Esophagus muscularis mucosa (tissue), 4 donors: ENCODE measurements around the gene SH3BP2. TPM values are rescaled to one million over a fixed set of nuclear protein-coding genes. Genes with fewer than 3 reads are reported as not detected.

ENCODE experiments used
- DNase-seq: peaks from one replicate; pipeline ENCODE4 v3.0.0-alpha.2; 2017; ENCODE audit errors: extremely low spot score
- H3K27ac ChIP-seq, 4 donors: fragments of 200-600 bp; sonication (generic); replicated peaks in 1 of 4; 1 replicate in 3 of 4; 2 replicates in 1 of 4; pipeline ENCODE4 v1.5.1; 2016 to 2019; ENCODE audit warnings: mild to moderate bottlenecking in 1 of 4
- H3K27me3 ChIP-seq, 4 donors: fragments of 200-600 bp; sonication (generic); one replicate each; pipeline versions ENCODE4 v1.5.1 to v1.6.0; 2016 to 2019
- H3K36me3 ChIP-seq, 4 donors: fragments of 200-600 bp; sonication (generic); one replicate each; pipeline ENCODE4 v1.5.1; 2016 to 2019
- H3K4me1 ChIP-seq, 4 donors: fragments of 200-600 bp; sonication (generic); one replicate each; pipeline ENCODE4 v1.5.1; 2016 to 2019
- H3K4me3 ChIP-seq, 4 donors: fragments of 200-600 bp; sonication (generic); 1 replicate in 2 of 4; 2 replicates in 2 of 4; pipeline ENCODE4 v1.5.1; 2016 to 2019; ENCODE audit warnings: mild to moderate bottlenecking in 4 of 4, moderate library complexity in 1 of 4
- H3K9me3 ChIP-seq, 4 donors: fragments of 200-600 bp; sonication (generic); 1 replicate in 3 of 4; 2 replicates in 1 of 4; pipeline ENCODE4 v1.5.1; 2016 to 2019
- EP300 ChIP-seq: sonication (generic); formaldehyde crosslinking; IDR thresholded peaks from one replicate; pipeline ENCODE4 v1.6.1; 2017; ENCODE audit warnings: antibody characterized with exemption
- POLR2A ChIP-seq: fragments of 450-650 bp; IDR thresholded peaks from one replicate; pipeline ENCODE4 v1.6.1; 2017; ENCODE audit warnings: antibody characterized with exemption, moderate library complexity, mild to moderate bottlenecking, low read depth
- POLR2AphosphoS5 ChIP-seq, 2 donors: sonication (generic); formaldehyde crosslinking; IDR thresholded peaks; one replicate each; pipeline ENCODE4 v1.6.1; 2017; ENCODE audit warnings: antibody characterized with exemption in 2 of 2
- WGBS: methylation state at CpG from one replicate; pipeline ENCODE4 v1.1.5; 2018; 5-methylcytosine and 5-hydroxymethylcytosine counted together
- intact Hi-C: fragments of 100-400 bp; cut with DNase I; formaldehyde crosslinking; loops from one replicate; pipeline ENCODE4 v1.15.1; 2023
- total RNA-seq, 4 donors: library from RNA; depleted of rRNA; stranded (reverse); fragments of >200 nt; gene quantifications; one replicate each; pipeline versions ENCODE4 v1.1.0 to v1.2.1, GENCODE V29; 2016
- TF ChIP-seq, protein P1 (sequence below), 3 experiments: fragments of 200-600 bp in 2 of 3; fragments of 450-650 bp in 1 of 3; sonication (generic) in 2 of 3; IDR thresholded peaks; one replicate each; pipeline ENCODE4 v1.5.1; 2017 to 2019; ENCODE audit warnings: antibody characterized with exemption in 3 of 3, mild to moderate bottlenecking in 2 of 3, moderate library complexity in 1 of 3

SH3BP2 gene
- total RNA-seq, 4 donors from 2014 or later = 25.2 to 34.5 (median 31.5) TPM

DNA sequence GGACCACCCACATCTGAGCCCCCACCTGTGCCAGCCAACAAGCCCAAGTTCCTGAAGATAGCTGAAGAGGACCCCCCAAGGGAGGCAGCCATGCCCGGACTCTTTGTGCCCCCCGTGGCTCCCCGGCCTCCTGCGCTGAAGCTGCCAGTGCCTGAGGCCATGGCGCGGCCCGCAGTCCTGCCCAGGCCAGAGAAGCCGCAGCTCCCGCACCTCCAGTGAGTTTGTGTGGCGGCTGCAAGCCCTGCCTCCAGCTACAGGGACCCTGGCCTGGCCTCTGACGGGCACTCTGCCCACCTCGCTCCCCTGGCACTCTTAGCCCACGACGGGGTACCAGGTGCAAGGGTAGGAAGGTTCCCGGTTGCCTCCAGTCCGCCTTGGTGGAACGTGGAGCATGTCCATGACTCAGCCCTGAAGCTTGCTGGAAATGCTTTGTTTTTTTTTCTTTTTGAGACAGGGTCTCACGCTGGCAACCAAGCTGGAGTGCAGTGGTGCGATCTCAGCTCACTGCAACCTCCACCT lies 37.1 kb downstream of the SH3BP2 start:
- 95% methylated on average over 17 of the region's 19 CpGs for WGBS
- Histone ChIP-seq H3K27ac (no peak overlapping the region), H3K36me3 (peaks cover 9 to 94% (median 87%) of the 10 kb centered on the region in 4 donors), H3K4me3 (no peak overlapping the region), H3K4me1 (peaks cover 0 to 9% (median 6%) of the 10 kb centered on the region in 4 donors), H3K9me3 (no peaks in the 10 kb centered on the region), H3K27me3 (no peaks in the 10 kb centered on the region)
- no peak for DNase-seq
- intact Hi-C loops = no loop called here
- TF ChIP-seq EP300 = no peak
- TF ChIP-seq, protein P1, sequence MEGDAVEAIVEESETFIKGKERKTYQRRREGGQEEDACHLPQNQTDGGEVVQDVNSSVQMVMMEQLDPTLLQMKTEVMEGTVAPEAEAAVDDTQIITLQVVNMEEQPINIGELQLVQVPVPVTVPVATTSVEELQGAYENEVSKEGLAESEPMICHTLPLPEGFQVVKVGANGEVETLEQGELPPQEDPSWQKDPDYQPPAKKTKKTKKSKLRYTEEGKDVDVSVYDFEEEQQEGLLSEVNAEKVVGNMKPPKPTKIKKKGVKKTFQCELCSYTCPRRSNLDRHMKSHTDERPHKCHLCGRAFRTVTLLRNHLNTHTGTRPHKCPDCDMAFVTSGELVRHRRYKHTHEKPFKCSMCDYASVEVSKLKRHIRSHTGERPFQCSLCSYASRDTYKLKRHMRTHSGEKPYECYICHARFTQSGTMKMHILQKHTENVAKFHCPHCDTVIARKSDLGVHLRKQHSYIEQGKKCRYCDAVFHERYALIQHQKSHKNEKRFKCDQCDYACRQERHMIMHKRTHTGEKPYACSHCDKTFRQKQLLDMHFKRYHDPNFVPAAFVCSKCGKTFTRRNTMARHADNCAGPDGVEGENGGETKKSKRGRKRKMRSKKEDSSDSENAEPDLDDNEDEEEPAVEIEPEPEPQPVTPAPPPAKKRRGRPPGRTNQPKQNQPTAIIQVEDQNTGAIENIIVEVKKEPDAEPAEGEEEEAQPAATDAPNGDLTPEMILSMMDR (IDR thresholded peaks at IDR 0.05) = no peak
- TF ChIP-seq POLR2A = no peak
- no peak for TF ChIP-seq POLR2AphosphoS5 (IDR thresholded peaks at IDR 0.05)

GRCh38 chr4:2830632-2831610 lies 38.0 kb downstream of the SH3BP2 start:
- 97% methylated on average over 21 of the region's 37 CpGs for WGBS
- peaks cover 9 to 90% (median 81%) of the 10 kb centered on the region in 4 donors for H3K36me3 ChIP-seq
- no peak for DNase-seq
- no peak overlapping the region for H3K4me3 ChIP-seq
- intact Hi-C loops = no loop called here
- TF ChIP-seq POLR2A (no peak), POLR2AphosphoS5 (IDR thresholded peaks at IDR 0.05) (no peak), EP300 (no peak)
- TF ChIP-seq, protein P1 (IDR thresholded peaks at IDR 0.05) = no peak
- no peak overlapping the region for H3K27ac ChIP-seq
- no peaks in the 10 kb centered on the region for H3K27me3 ChIP-seq
- H3K9me3 ChIP-seq = no peaks in the 10 kb centered on the region
- peaks cover under 1 to 4% (median 3%) of the 10 kb centered on the region in 4 donors for H3K4me1 ChIP-seq

- Histone ChIP-seq H3K4me3 (no peak overlapping the region), H3K27ac (no peak overlapping the region), H3K36me3 (peaks cover 9 to 93% (median 82%) of the 10 kb centered on the region in 4 donors), H3K27me3 (no peaks in the 10 kb centered on the region), H3K9me3 (no peaks in the 10 kb centered on the region), H3K4me1 (peaks cover 0 to 8% (median 7%) of the 10 kb centered on the region in 4 donors)
- 95% methylated on average over 25 of the region's 36 CpGs for WGBS
- DNase-seq = no peak
- intact Hi-C loops = no loop called here
- no peak for TF ChIP-seq EP300
- TF ChIP-seq, protein P1 (IDR thresholded peaks at IDR 0.05) = no peak
- no peak for TF ChIP-seq POLR2AphosphoS5 (IDR thresholded peaks at IDR 0.05)
Observed at GRCh38 chr4:2831611-2832308, 38.9 kb downstream of the SH3BP2 start.

DNA sequence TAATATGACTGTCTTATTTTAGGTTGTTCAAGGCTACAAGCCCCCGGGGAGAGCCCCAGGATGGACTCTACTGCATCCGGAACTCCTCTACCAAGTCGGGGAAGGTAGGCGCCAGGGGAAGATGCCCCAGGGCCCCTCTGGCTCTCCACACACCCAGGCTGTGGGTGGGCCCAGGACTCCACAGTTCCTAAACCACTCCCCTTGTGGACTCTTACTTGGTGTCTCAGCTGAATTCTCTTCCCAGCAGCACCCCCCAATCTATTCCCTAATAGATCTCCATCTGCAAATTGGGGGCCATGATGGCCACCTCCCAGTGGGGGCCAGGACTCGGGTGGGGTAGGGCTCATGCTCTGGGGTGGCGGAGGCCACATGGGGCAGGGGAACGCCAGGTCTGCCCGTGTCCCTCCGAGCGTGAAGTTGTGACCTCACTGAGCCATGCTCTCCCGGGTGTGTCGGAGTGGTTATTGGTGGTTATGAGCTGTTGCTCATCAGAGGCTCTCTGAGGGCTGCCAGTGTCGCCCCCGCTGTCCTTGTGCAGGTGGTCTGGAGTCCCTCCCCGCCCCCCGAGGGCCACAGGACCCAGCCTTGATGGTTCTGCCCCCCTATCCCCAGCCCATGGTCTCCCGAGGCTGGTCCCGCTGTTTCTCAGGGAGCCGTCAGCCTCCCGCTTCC lies 39.6 kb downstream of the SH3BP2 start:
- no peaks in the 10 kb centered on the region for H3K9me3 ChIP-seq
- H3K36me3 ChIP-seq = peaks cover 9 to 86% (median 76%) of the 10 kb centered on the region in 4 donors
- H3K4me3 ChIP-seq = no peak overlapping the region
- H3K27me3 ChIP-seq = no peaks in the 10 kb centered on the region
- H3K4me1 ChIP-seq = peaks cover 3 to 15% (median 13%) of the 10 kb centered on the region in 4 donors
- DNase-seq = no peak
- TF ChIP-seq, protein P1 (IDR thresholded peaks at IDR 0.05) = no peak
- TF ChIP-seq EP300 (no peak), POLR2AphosphoS5 (IDR thresholded peaks at IDR 0.05) (no peak), POLR2A (no peak)
- 89% methylated on average over 19 of the region's 20 CpGs for WGBS
- no peak overlapping the region for H3K27ac ChIP-seq
- intact Hi-C loops = no loop called here
